Measurements from ENCODE around the gene SHROOM4.
A peak's percentile ranks its signal among the peaks of the same experiment; 100 is the strongest.

Gene SHROOM4

DNA sequence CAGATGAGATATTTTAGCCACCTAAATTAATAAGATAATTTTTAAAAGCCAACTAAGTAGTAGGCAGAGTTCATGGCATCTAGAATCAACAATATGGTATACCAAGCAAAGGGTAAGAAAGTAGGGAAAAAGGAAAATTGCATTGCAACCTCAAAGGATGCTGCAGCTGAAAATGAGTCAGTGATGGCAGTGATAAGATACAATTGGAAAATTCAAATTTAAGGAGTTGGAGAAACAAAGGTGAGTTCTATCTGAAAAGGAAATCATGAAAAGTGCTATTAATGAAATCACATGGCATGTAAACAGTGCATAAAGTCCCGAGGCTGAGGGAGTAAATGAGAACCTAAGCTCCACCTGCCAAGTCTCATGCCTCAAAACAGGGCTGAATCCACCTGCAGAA lies 33.9 kb downstream of the SHROOM4 start:
- no peak for DNase-seq (ENCODE audit: low spot score)

DNA sequence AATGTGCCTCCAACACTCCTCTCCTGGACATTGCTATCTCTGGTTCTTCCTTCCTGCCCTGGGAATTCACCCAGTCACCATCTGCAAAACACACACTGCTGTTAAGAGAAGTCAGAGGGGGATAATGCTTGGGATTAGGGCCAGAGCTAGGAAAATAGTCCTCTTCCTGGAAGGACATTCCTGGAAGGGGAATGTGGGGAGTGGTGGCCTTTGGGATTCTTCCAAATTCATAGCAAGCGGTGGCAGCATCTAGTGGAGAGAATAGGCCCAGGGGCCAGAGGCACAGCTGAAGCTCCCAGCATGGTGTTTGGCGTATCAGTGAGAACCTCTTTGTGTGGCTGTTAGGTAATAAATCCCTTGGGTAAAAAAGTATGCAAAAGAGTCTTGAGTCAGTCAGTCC lies 34.3 kb downstream of the SHROOM4 start:
- DNase-seq (ENCODE audit: low spot score): peak; percentile 1

DNA sequence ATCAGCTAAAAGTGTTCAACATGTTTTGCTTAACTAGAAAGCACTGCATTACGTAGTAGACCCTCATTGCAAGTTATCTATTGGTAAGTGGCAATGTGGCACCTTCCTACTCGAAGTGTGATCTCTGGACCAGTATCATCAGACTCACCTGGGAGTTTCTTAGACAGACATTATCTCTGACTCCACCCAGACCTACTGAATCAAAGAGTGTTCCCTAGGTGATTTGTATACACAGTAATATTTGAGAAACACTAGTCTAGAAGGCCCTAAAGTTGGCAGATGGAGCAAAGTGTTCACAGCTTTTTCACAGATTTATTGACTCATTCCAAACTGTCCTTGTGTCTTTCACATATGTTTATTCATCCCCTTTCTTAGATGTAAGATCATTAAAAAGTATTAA lies 35.7 kb downstream of the SHROOM4 start:
- no peak for DNase-seq (ENCODE audit: low spot score)

DNA sequence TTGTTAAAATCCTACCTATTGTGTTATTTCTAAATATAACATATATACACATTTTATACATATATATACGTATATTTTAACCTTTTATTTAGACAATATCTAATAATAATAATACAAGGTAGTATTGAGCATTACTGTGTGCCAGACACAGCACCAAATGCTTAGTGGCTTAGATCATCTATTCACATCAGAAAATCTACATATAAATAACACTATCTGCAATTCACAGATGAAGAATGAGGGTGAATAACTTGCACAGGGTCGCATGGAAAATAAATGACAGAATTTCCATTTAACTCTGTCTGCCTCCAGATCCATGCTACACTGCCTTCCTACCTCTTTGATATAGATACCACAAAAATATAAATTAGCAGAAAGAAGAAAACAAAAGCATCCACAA lies 37.7 kb downstream of the SHROOM4 start:
- no peak for DNase-seq (ENCODE audit: low spot score)

DNA sequence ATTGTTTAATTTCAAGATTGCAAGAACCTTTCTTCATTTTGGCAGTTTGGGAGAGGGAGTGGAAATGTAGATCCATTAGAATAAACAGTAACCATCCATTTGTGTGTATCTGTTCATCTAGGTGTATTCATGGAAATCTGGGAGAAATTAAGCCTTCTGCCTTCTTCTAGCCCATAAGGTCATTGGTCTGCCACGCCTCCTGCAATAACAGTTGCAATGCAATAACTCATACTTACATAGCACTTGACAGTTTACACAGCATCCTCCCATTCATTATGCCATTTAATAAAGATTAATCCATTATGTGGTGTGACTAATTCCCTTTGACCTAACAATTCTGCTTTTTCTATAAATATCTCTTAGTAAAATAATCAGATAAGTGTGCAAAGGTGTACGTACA lies 42.6 kb downstream of the SHROOM4 start:
- DNase-seq (ENCODE audit: low spot score): no peak

DNA sequence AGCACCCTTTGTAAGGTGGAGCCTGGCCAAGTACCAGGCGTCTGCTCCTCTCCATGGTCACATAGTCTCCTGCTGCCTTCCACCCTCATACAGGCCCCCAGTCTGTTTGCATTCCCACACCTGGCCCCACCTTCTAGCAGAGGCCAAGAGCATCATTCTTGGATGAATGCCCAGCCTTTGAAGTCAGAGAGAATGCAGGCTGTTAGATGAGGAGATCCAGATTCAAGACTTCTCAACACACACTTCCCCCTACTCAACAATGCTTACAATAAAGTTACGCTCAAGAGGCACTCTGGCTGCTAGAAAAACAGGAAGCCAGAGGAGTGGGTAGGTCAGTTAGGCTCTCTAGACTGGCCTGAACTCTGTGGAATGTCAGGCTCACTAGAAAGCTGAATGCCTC lies 43.3 kb downstream of the SHROOM4 start:
- DNase-seq (ENCODE audit: low spot score): no peak

DNA sequence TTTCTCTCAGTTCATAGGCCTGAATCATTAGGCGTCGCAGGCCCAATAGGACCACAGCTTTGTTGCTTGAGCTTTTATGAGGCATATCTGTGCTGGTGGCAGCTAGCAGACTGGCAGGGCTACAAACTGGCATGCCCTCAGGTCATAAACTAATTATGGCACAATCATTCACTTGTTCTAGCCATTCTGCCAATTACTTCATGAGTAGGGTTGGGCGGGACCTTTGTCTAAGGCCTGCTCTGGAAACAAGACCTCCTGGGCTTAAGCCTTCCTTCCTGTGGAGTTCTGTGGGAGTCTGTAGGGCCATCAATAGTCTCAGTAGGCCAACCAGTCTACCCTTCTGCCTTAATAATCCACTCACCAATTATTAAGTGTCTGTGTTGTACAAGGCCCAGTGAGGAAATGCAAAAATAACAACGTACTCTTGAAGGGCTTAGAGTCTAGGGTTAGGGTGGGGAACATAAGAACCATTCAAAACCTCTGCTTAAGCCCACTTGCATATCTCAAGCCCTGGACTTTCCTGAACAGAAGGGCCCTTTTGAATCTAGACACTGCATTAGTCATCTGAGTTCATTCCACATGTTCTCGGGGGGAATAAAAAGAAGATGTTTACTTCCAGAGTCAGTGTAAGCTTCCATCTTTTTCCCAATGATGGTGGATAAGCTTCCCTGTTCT lies 44.5 kb downstream of the SHROOM4 start:
- DNase-seq (ENCODE audit: low spot score): no peak

DNA sequence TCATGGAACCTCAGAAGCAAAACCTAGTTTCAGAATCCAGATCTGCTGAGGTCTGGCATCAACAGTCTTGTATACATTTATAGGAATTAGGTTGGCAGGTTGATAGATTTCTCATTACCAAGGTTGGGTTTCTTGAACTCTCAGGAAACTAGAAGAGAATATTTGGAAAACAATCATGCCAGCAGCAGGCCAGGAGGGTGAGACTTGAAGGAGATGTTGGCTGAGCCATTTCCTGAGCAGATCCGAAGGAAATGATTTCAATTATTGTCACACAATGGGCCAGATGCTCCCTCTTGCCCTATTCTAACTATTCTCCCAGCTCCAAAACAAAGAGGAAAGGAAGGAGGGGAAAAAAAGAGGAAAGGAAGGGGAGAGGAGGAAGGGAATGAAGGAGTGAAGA lies 45.2 kb downstream of the SHROOM4 start:
- no peak for DNase-seq (ENCODE audit: low spot score)

DNA sequence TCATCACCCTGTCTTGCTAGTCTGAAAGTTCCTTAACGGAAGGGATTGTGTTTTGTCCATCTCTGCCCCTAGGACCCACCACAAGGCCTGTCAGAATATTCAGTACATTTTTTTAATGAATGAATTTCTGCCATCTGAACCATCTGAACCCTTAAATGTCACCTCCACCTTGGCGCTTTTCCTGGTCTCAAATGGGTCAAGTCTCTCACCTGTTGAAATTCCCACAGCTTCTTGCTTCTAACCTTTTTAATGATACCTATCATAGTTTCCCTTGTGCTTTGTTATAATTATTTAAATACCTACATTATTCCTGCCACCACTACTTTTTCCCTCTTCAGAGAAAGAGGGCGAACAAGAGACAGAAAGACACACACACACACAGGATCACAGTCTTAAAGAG lies 48.0 kb downstream of the SHROOM4 start:
- no peak for DNase-seq (ENCODE audit: low spot score)

DNA sequence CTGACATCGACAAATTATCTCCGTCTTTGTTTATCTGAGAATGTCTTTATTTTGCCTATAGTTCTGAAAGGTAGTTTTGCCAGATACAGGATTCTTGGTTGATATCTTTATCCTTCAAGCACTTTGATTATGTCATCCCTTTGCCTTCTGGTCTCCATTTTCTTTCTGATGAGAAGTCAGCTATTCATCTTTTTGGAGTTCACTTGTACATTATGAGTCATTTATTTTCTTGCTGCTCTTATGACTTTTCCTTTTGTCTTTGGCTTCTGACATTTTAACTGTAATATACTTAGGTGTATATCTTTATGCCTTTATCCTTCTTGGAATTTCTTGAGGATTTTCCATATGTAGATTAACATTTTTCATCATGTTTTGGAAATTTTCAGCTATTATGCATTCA lies 51.4 kb downstream of the SHROOM4 start:
- DNase-seq (ENCODE audit: low spot score): no peak

DNA sequence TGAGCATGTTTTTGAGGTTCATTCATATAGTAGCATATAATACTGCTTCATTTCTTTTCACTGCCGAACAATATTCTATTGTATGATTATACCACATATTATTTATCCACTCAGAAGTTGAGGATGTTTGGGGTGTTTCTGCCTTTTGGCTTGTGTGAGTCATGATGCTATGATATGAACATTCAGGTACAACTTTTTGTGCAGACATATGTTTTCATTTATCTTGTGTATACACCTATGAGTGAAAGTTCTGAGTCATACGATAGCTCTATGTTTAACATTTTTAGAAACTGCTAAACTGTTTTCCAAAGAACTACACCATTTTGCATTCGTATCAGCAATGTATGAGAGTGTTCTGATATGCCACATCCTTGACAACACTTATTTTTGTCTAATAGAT lies 57.7 kb downstream of the SHROOM4 start:
- no peak for DNase-seq (ENCODE audit: low spot score)

DNA sequence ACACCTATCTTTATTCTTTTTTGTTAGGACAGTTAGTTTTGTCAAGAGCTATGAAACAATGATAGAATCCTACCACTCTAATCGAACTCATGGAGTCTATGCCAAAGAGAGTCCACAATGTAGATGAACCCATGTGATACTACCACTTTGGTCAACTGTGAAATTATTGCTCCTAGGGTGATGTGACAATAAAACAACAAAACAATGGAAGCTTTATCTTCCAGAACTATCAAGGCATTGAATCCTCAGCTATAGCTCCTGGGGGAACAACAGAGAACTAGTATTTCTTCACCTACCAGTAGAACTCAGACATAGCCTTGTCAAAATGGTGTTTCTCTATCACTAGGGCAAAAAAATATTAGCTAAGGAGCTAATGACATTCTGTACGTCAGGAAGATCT lies 62.9 kb downstream of the SHROOM4 start:
- no peak for DNase-seq (ENCODE audit: low spot score)

DNA sequence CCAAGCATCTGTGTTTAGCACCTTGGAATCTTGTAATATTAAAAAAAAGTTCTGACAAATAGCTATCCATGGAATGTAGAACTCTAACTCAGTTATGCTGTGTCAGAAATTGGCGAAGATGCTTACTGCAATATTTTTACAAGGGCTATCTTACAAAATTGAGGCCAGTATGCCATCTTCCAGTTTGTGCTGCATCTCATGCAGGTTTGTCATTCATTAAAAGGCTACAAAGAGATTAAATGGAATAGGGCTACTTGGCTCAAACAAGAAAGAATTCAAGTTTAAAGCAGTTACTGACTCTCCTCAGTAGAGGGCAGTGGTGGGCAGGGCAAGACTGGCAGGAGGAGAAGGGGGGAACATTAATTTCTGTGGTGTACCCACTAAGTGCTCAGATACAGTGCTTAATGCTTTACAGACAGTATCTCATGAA lies 66.5 kb downstream of the SHROOM4 start:
- DNase-seq (ENCODE audit: low spot score): peak; percentile 42

DNA sequence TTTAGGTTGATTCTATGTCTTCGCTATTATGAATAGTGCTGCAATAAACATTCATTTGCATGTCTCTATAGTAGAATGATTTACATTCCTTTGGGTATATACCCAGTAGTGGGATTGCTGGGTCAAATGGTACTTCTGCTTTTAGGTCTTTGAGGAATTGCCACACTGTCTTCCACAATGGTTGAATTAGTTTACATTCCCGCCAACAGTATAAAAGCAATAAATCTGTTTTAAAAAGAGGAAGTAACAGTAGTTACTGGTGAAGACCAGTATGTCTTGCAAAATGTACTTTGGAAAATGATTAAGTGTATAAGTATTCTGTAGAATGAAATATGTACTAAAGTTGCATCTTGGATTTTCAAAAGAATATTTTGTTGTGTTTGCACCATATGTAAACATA lies 77.3 kb downstream of the SHROOM4 start:
- no peak for DNase-seq (ENCODE audit: low spot score)

DNA sequence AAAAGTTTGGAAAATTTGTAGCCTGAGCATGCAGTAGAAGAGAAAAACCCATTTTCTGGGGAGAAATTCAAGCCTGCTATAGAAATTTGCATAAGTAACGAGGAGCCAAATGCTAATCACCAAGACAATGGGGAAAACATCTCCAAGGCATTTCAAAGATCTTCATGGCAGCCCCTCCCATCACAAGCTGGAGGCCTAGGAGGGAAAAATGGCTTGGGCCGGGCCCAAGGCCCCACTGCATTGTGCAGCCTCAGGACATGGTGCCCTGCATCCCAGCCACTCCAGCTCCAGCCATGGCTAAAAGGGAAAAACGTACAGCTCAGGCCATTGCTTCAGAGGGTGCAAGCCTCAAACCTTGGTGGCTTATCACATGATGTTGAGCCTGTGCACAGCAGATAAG lies 87.7 kb downstream of the SHROOM4 start:
- DNase-seq (ENCODE audit: low spot score): no peak

DNA sequence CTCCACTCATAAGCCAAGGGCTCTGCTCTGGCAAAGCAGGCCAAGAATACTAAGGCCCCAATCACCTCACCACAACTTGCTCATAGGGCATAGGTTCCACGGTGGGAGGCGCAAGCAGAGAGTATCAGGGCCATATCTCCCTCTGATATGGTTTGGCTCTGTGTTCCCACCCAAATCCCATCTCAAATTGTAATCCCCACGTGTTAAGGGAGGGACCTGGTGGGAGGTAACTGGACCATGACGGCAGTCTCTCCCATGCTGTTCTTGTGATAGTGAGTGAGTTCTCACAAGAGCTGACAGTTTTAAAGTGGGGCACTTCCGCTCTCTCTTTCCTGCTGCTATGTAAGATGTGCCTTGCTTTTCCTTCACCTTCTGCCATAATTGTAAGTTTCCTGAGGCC lies 88.7 kb downstream of the SHROOM4 start:
- no peak for DNase-seq (ENCODE audit: low spot score)

DNA sequence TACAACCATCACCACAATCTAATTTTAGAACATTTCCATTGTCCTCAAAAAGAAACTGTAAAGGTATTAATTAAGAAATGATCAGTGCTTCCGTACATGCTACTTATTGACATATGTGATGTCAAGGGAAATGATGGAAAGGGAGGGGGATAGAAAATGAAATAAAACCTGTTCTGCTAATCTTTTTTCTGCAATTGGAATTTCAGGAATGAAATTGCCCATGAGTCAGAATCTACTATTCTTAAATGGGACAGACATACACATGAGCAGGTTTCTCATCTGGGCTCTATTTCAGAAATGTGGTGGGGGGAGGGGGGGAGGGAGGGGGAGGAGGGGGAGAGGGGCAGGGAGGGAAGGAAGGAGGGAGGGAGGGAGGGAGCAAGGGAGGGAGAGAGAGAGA lies 91.0 kb downstream of the SHROOM4 start:
- DNase-seq (ENCODE audit: low spot score): peak; percentile 17

DNA sequence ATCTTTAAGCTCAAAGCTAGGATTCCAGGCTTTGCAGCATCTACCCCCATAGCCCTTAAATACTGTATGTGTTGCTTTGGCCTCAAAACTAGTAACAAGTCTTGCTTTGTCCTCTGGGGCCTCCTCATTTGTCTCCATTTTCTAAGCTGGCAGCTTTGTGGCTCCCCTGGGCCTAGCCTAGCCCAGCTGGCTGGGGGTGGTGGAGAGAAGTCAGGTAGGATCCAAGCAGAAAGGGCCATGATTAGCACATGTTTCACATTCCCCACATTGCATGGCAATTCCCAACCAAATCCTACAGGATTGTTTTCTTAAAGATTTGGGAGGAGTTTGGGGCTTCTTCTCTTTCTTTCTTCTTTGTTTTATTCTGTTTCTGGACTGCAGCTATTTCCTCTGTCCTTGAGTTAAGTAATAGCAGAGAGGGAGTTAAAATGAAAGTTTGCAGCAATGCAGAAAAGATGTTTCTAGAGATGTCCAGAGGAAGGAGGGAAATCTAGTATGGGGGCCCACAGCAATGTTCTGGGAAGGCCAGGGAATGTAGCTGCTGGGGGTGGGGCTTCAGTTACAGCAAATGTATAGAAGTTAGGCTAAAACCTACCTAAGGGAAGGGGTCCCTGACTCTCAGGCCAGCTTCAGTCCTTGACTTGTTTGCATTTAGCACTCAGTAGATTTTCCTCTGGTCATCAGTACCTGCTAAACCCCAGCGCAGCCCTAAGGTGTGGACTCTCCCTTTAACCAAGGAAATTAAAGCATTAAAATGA lies 92.1 kb downstream of the SHROOM4 start:
- DNase-seq (ENCODE audit: low spot score): peak; percentile 24

DNA sequence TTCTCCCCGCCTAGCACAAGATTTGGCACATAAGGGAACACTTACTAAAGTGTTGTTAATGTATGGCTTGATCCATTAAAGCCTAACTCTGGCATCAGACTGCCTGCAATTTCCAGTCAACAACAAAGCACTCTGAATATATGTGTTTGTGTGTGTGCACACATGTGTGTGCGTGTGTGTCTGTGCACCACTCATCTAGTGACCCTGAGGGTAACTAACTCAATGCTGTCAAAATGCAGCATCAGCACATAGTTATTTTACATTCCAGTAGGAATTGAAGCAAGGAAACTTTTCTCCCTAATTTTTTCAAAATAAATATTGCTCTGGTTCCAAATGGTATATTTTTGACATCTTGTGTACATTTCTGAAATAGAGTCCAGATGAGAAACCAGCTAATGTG lies 94.4 kb downstream of the SHROOM4 start:
- no peak for DNase-seq (ENCODE audit: low spot score)

DNA sequence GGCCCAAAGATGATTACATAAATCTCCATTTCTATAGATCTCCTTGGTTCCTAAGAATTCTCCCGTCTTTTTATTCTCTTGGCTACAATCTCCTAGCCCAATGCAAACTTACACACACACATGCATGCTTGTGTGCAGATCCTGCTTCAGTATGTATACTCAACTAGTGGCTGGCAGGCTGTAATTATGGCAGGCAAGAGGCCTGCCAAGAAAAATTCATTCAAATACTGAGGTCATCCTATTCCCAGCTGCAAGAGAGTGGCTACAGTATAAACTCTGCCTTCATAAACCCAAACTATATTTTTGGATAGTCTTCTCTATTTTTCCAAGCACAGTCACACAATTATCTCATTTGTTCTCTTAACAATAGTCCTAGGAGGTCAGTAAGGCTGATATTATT lies 95.2 kb downstream of the SHROOM4 start:
- no peak for DNase-seq (ENCODE audit: low spot score)

DNA sequence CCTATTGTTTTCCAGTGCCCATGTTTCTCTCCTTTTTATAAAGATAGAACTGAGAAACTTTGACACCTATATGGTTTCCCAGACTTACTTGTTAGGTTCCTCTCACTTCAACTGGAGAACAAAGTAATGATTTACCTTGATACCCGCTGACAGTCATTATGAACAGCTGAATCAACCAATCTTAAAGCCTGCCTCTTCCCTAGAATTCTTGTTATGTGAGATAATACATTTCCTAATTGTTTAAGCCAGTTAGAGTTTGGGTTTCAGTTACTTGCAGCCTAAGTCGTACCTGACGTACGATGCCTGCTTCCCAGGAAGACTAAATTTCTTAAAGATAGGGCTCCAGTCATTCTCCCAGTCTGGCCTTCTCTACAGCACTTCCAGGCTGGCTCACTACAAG lies 97.3 kb downstream of the SHROOM4 start:
- no peak for DNase-seq (ENCODE audit: low spot score)

DNA sequence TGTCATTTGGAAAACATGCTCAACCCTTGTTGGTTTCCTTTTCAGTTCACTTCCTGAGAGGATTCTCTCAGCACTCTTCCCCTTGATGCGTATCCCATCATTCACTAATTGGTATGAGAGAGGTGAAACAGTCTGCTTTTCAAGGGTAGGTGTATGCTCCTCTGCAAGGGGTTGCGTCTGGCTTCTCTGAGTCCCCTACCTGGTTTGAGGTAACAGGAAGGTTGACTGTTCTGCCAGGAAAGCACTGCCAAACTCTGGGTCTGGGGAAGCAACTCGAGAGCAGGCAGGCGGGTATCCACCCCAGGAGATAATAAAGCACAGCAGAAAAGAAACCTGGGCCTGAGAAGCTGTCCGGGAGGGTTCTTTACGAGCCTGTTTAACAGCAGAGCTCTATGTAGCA lies 101.2 kb downstream of the SHROOM4 start:
- DNase-seq (ENCODE audit: low spot score): no peak

DNA sequence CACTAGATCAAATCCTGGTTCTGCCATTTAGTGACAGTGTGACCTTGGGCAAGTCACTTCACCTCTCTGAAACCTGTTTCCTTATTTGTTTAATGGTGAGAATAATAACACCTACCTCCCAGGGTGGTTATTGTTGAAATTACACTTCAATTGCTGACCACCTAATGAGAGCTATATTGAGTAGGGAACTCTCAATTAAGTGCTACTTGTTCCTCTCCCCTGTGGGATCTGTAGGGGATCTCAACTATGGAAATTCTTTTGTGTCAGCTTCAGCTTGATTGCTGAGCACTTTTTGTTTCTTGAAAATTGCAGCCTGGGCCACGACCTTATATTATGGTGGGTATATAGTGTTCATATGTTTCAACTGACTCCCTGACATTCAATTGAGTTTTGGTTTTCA lies 102.1 kb downstream of the SHROOM4 start:
- no peak for DNase-seq (ENCODE audit: low spot score)

Data from GM03348 (cell line).